GM19395 (cell line): ENCODE data around the gene CREBBP.

ENCODE experiments used
- ATAC-seq: cut with Tn5 transposase; IDR thresholded peaks from one replicate; pipeline ENCODE4 v1.9.1; 2021; ENCODE audit warnings: mild to moderate bottlenecking, moderate library complexity; ENCODE audit not compliant: unreplicated experiment

The CREBBP gene

GRCh38 chr16:3769942-3770341 lies 110.6 kb downstream of the CREBBP start:
- ATAC-seq = no peak

- no peak for ATAC-seq
Measured at GRCh38 chr16:3769013-3769412, 111.5 kb downstream of the CREBBP start.

GRCh38 chr16:3767333-3767986 lies 113.1 kb downstream of the CREBBP start:
- no peak for ATAC-seq

GRCh38 chr16:3766177-3766576 lies 114.3 kb downstream of the CREBBP start:
- no peak for ATAC-seq

- ATAC-seq = no peak
Measured at GRCh38 chr16:3764409-3764808, 116.1 kb downstream of the CREBBP start.

GRCh38 chr16:3762107-3762750 lies 118.3 kb downstream of the CREBBP start:
- no peak for ATAC-seq

GRCh38 chr16:3761375-3762106 lies 119.0 kb downstream of the CREBBP start:
- no peak for ATAC-seq

- no peak for ATAC-seq
Measured at GRCh38 chr16:3760518-3760917, 120.0 kb downstream of the CREBBP start.

- ATAC-seq = no peak
Measured at GRCh38 chr16:3759736-3760135, 120.8 kb downstream of the CREBBP start.

GRCh38 chr16:3756113-3756512 lies 124.4 kb downstream of the CREBBP start:
- ATAC-seq = no peak

GRCh38 chr16:3755249-3755648 lies 125.3 kb downstream of the CREBBP start:
- ATAC-seq = no peak

GRCh38 chr16:3754772-3755171 lies 125.7 kb downstream of the CREBBP start:
- no peak for ATAC-seq

- ATAC-seq = no peak
Measured at GRCh38 chr16:3754081-3754703, 126.3 kb downstream of the CREBBP start.

- ATAC-seq = no peak
Measured at GRCh38 chr16:3752984-3753383, 127.5 kb downstream of the CREBBP start.

GRCh38 chr16:3751878-3752277 lies 128.6 kb downstream of the CREBBP start:
- no peak for ATAC-seq

- ATAC-seq = no peak
Measured at GRCh38 chr16:3748307-3748706, 132.2 kb downstream of the CREBBP start.

GRCh38 chr16:3745751-3746355 lies 134.7 kb downstream of the CREBBP start:
- no peak for ATAC-seq

- no peak for ATAC-seq
Measured at GRCh38 chr16:3744018-3744417, 136.5 kb downstream of the CREBBP start.

- no peak for ATAC-seq
Measured at GRCh38 chr16:3740934-3741333, 139.6 kb downstream of the CREBBP start.

- no peak for ATAC-seq
Measured at GRCh38 chr16:3740186-3740585, 140.3 kb downstream of the CREBBP start.

- no peak for ATAC-seq
Measured at GRCh38 chr16:3739636-3740035, 140.9 kb downstream of the CREBBP start.
